ENCODE data around the gene ATXN10.

The ATXN10 gene

GRCh38 chr22:45859231-45860161 lies 187.9 kb downstream of the ATXN10 start:
- Histone ChIP-seq H3K27ac (ENCODE audit: low read depth, low read length) (no peak overlapping the region), H3K4me3 (ENCODE audit: low read depth, low read length) (no peak overlapping the region), H3K27me3 (ENCODE audit: control insufficient read depth, insufficient read depth, low read length) (peaks cover 2% of the 10 kb centered on the region; the same call in 1 of the 2 replicates), H3K4me1 (ENCODE audit: control insufficient read depth, insufficient read depth, low read length) (no peaks in the 10 kb centered on the region; the same call in 1 of the 2 replicates), H3K9ac (ENCODE audit: low read depth, low read length) (no peak overlapping the region), H3K36me3 (ENCODE audit: control insufficient read depth, insufficient read depth, low read length) (0 out of 2 replicates have a peak, but pooled peaks cover 4% of the 10 kb centered on the region), H3K9me3 (ENCODE audit: control insufficient read depth, insufficient read depth, low read length) (no peaks in the 10 kb centered on the region)

GRCh38 chr22:45860201-45860600 lies 188.6 kb downstream of the ATXN10 start:
- 0 out of 2 replicates have a peak, but pooled peaks cover 3% of the 10 kb centered on the region for H3K36me3 ChIP-seq (ENCODE audit: control insufficient read depth, insufficient read depth, low read length)
- no peaks in the 10 kb centered on the region for H3K9me3 ChIP-seq (ENCODE audit: control insufficient read depth, insufficient read depth, low read length)
- no peak overlapping the region for H3K4me3 ChIP-seq (ENCODE audit: low read depth, low read length)
- no peak overlapping the region for H3K27ac ChIP-seq (ENCODE audit: low read depth, low read length)
- H3K4me1 ChIP-seq (ENCODE audit: control insufficient read depth, insufficient read depth, low read length): no peaks in the 10 kb centered on the region; the same call in 1 of the 2 replicates
- peaks cover 9% of the 10 kb centered on the region for H3K27me3 ChIP-seq (ENCODE audit: control insufficient read depth, insufficient read depth, low read length)
- no peak overlapping the region for H3K9ac ChIP-seq (ENCODE audit: low read depth, low read length)

GRCh38 chr22:45861259-45861658 lies 189.6 kb downstream of the ATXN10 start:
- Histone ChIP-seq H3K9me3 (ENCODE audit: control insufficient read depth, insufficient read depth, low read length) (no peaks in the 10 kb centered on the region), H3K36me3 (ENCODE audit: control insufficient read depth, insufficient read depth, low read length) (no peaks in the 10 kb centered on the region), H3K4me3 (ENCODE audit: low read depth, low read length) (no peak overlapping the region), H3K4me1 (ENCODE audit: control insufficient read depth, insufficient read depth, low read length) (no peaks in the 10 kb centered on the region; the same call in 1 of the 2 replicates), H3K27ac (ENCODE audit: low read depth, low read length) (no peak overlapping the region), H3K9ac (ENCODE audit: low read depth, low read length) (no peak overlapping the region), H3K27me3 (ENCODE audit: control insufficient read depth, insufficient read depth, low read length) (peaks cover 19% of the 10 kb centered on the region)

- Histone ChIP-seq H3K4me3 (ENCODE audit: low read depth, low read length) (no peak overlapping the region), H3K27me3 (ENCODE audit: control insufficient read depth, insufficient read depth, low read length) (peaks cover 48% of the 10 kb centered on the region), H3K9me3 (ENCODE audit: control insufficient read depth, insufficient read depth, low read length) (no peaks in the 10 kb centered on the region), H3K4me1 (ENCODE audit: control insufficient read depth, insufficient read depth, low read length) (no peaks in the 10 kb centered on the region; the same call in 1 of the 2 replicates), H3K9ac (ENCODE audit: low read depth, low read length) (no peak overlapping the region), H3K27ac (ENCODE audit: low read depth, low read length) (no peak overlapping the region), H3K36me3 (ENCODE audit: control insufficient read depth, insufficient read depth, low read length) (no peaks in the 10 kb centered on the region)
Measured at GRCh38 chr22:45863981-45864751, 192.5 kb downstream of the ATXN10 start.

- no peaks in the 10 kb centered on the region for H3K36me3 ChIP-seq (ENCODE audit: control insufficient read depth, insufficient read depth, low read length)
- H3K4me1 ChIP-seq (ENCODE audit: control insufficient read depth, insufficient read depth, low read length): no peaks in the 10 kb centered on the region; the same call in 1 of the 2 replicates
- peaks cover 57% of the 10 kb centered on the region for H3K27me3 ChIP-seq (ENCODE audit: control insufficient read depth, insufficient read depth, low read length)
Measured at GRCh38 chr22:45864959-45865476, 193.4 kb downstream of the ATXN10 start.

GRCh38 chr22:45865561-45866125 lies 194.0 kb downstream of the ATXN10 start:
- Histone ChIP-seq H3K27ac (ENCODE audit: low read depth, low read length) (no peak overlapping the region), H3K9me3 (ENCODE audit: control insufficient read depth, insufficient read depth, low read length) (no peaks in the 10 kb centered on the region), H3K36me3 (ENCODE audit: control insufficient read depth, insufficient read depth, low read length) (no peaks in the 10 kb centered on the region), H3K4me3 (ENCODE audit: low read depth, low read length) (no peak overlapping the region), H3K27me3 (ENCODE audit: control insufficient read depth, insufficient read depth, low read length) (peaks cover 63% of the 10 kb centered on the region), H3K4me1 (ENCODE audit: control insufficient read depth, insufficient read depth, low read length) (no peaks in the 10 kb centered on the region; the same call in 1 of the 2 replicates), H3K9ac (ENCODE audit: low read depth, low read length) (no peak overlapping the region)

More at GRCh38 chr22:45864959-45865476, 193.4 kb downstream of the ATXN10 start:
- Histone ChIP-seq H3K9me3 (ENCODE audit: control insufficient read depth, insufficient read depth, low read length) (no peaks in the 10 kb centered on the region), H3K9ac (ENCODE audit: low read depth, low read length) (no peak overlapping the region), H3K27ac (ENCODE audit: low read depth, low read length) (no peak overlapping the region), H3K4me3 (ENCODE audit: low read depth, low read length) (no peak overlapping the region)

- H3K36me3 ChIP-seq (ENCODE audit: control insufficient read depth, insufficient read depth, low read length): no peaks in the 10 kb centered on the region
- H3K4me3 ChIP-seq (ENCODE audit: low read depth, low read length): peak overlapping the region; percentile 54; the same call in 1 of the 2 replicates
- H3K9ac ChIP-seq (ENCODE audit: low read depth, low read length): no peak overlapping the region
- peaks cover 64% of the 10 kb centered on the region for H3K27me3 ChIP-seq (ENCODE audit: control insufficient read depth, insufficient read depth, low read length)
- no peak overlapping the region for H3K27ac ChIP-seq (ENCODE audit: low read depth, low read length)
- no peaks in the 10 kb centered on the region for H3K9me3 ChIP-seq (ENCODE audit: control insufficient read depth, insufficient read depth, low read length)
- no peaks in the 10 kb centered on the region; the same call in 1 of the 2 replicates for H3K4me1 ChIP-seq (ENCODE audit: control insufficient read depth, insufficient read depth, low read length)
Measured at GRCh38 chr22:45866126-45866645, 194.6 kb downstream of the ATXN10 start.

GRCh38 chr22:45866646-45867117 lies 195.0 kb downstream of the ATXN10 start:
- peaks cover 64% of the 10 kb centered on the region for H3K27me3 ChIP-seq (ENCODE audit: control insufficient read depth, insufficient read depth, low read length)
- H3K9me3 ChIP-seq (ENCODE audit: control insufficient read depth, insufficient read depth, low read length): no peaks in the 10 kb centered on the region
- H3K4me1 ChIP-seq (ENCODE audit: control insufficient read depth, insufficient read depth, low read length): no peaks in the 10 kb centered on the region; the same call in 1 of the 2 replicates
- no peaks in the 10 kb centered on the region for H3K36me3 ChIP-seq (ENCODE audit: control insufficient read depth, insufficient read depth, low read length)
- H3K27ac ChIP-seq (ENCODE audit: low read depth, low read length): no peak overlapping the region
- H3K4me3 ChIP-seq (ENCODE audit: low read depth, low read length): peak overlapping the region; percentile 54; the same call in 1 of the 2 replicates
- H3K9ac ChIP-seq (ENCODE audit: low read depth, low read length): no peak overlapping the region

GRCh38 chr22:45867118-45867905 lies 195.7 kb downstream of the ATXN10 start:
- Histone ChIP-seq H3K4me3 (ENCODE audit: low read depth, low read length) (peak overlapping the region; percentile 54; the same call in 1 of the 2 replicates), H3K9me3 (ENCODE audit: control insufficient read depth, insufficient read depth, low read length) (no peaks in the 10 kb centered on the region), H3K27me3 (ENCODE audit: control insufficient read depth, insufficient read depth, low read length) (peaks cover 64% of the 10 kb centered on the region), H3K36me3 (ENCODE audit: control insufficient read depth, insufficient read depth, low read length) (no peaks in the 10 kb centered on the region), H3K27ac (ENCODE audit: low read depth, low read length) (no peak overlapping the region), H3K4me1 (ENCODE audit: control insufficient read depth, insufficient read depth, low read length) (no peaks in the 10 kb centered on the region; the same call in 1 of the 2 replicates), H3K9ac (ENCODE audit: low read depth, low read length) (no peak overlapping the region)
